ENCODE measurements around the gene METTL14.

Gene METTL14

DNA sequence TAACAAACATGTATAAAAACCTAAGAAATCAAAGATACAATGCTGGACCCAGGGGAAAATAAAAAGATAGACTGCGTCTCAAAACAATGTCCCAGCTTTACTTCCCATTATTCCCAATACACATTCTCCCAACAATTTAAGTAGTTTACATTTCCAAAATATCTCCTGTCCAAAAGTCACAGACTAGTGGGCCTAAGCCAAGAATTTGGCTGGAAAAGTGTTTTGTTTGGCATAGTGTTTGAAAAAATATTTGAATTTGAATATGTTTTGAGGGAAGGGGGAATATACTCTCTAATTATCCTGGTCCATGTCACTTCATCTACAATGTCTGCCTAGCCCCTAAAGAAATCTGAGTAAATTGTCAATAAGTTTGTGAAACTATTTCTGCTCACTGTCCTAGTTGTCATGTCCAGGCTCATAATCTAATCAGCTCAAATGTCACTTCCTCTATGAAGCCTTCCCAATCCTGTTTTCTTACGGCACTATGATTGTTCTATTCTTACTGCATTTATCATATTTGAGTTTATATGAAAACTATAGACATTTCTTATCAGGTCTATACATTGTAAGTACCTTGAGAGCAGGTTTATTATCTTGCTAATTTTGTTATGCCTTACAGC is 76.3 kb downstream of the METTL14 start:
- H3K4me3 ChIP-seq (ENCODE audit: low read length), result no peak overlapping the region
- peaks cover 24% of the 10 kb centered on the region for H4K20me1 ChIP-seq (ENCODE audit: insufficient read depth, low read length)
- 0 out of 2 replicates have a peak overlapping the region, but pooled peaks have one; percentile 57 for H3K4me2 ChIP-seq (ENCODE audit: low read length)
- no peaks in the 10 kb centered on the region for H3K9me3 ChIP-seq (ENCODE audit: insufficient read depth, low read length)
- no peak overlapping the region for H3K9ac ChIP-seq (ENCODE audit: low read length)
- no peak for TF ChIP-seq EZH2phosphoT487 (IDR thresholded peaks at IDR 0.05; ENCODE audit: low read depth)
- TF ChIP-seq, protein P1, sequence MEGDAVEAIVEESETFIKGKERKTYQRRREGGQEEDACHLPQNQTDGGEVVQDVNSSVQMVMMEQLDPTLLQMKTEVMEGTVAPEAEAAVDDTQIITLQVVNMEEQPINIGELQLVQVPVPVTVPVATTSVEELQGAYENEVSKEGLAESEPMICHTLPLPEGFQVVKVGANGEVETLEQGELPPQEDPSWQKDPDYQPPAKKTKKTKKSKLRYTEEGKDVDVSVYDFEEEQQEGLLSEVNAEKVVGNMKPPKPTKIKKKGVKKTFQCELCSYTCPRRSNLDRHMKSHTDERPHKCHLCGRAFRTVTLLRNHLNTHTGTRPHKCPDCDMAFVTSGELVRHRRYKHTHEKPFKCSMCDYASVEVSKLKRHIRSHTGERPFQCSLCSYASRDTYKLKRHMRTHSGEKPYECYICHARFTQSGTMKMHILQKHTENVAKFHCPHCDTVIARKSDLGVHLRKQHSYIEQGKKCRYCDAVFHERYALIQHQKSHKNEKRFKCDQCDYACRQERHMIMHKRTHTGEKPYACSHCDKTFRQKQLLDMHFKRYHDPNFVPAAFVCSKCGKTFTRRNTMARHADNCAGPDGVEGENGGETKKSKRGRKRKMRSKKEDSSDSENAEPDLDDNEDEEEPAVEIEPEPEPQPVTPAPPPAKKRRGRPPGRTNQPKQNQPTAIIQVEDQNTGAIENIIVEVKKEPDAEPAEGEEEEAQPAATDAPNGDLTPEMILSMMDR (IDR thresholded peaks at IDR 0.05; ENCODE audit: low read depth, low read length), result no peak
- H2AFZ ChIP-seq (ENCODE audit: low read depth, low read length), result no peak overlapping the region
- H3K27me3 ChIP-seq (ENCODE audit: low read depth, low read length), result no peaks in the 10 kb centered on the region
- peaks cover 26% of the 10 kb centered on the region for H3K4me1 ChIP-seq (ENCODE audit: low read length)
- 0 out of 2 replicates have a peak, but pooled peaks cover 3% of the 10 kb centered on the region for H3K79me2 ChIP-seq (ENCODE audit: low read length)
- H3K27ac ChIP-seq (ENCODE audit: low read length), result no peak overlapping the region
- peaks cover 38% of the 10 kb centered on the region for H3K36me3 ChIP-seq (replicated peaks; ENCODE audit: low read depth, low read length)

DNA sequence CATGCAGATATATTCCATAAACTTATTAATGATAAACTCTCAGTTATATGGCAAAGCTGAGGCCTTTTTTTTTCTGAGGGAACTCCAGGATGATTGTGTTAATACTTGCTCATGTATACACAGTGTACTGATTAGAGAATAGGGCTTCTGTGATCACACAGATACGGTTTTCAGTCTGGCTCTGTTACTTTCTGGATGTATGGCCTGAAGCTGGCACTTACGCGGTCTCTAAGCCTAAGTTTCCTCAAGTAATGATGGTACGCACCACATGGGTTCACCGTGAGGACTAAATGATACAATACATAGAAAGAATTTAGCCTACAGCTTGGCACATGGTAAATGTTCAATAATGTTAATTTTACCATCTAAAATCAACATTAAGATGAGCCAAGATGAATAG is 77.0 kb downstream of the METTL14 start:
- H3K36me3 ChIP-seq (replicated peaks; ENCODE audit: low read depth, low read length), result peaks cover 40% of the 10 kb centered on the region
- H3K4me2 ChIP-seq (ENCODE audit: low read length), result no peak overlapping the region
- no peak overlapping the region for H3K4me3 ChIP-seq (ENCODE audit: low read length)
- H3K9ac ChIP-seq (ENCODE audit: low read length), result no peak overlapping the region
- TF ChIP-seq, protein P1 (IDR thresholded peaks at IDR 0.05; ENCODE audit: low read depth, low read length), result no peak
- TF ChIP-seq EZH2phosphoT487 (IDR thresholded peaks at IDR 0.05; ENCODE audit: low read depth), result no peak
- H2AFZ ChIP-seq (ENCODE audit: low read depth, low read length), result no peak overlapping the region
- H3K4me1 ChIP-seq (ENCODE audit: low read length), result peaks cover 26% of the 10 kb centered on the region
- no peaks in the 10 kb centered on the region for H3K27me3 ChIP-seq (ENCODE audit: low read depth, low read length)
- H4K20me1 ChIP-seq (ENCODE audit: insufficient read depth, low read length), result peaks cover 24% of the 10 kb centered on the region
- no peaks in the 10 kb centered on the region for H3K9me3 ChIP-seq (ENCODE audit: insufficient read depth, low read length)
- 0 out of 2 replicates have a peak, but pooled peaks cover 3% of the 10 kb centered on the region for H3K79me2 ChIP-seq (ENCODE audit: low read length)
- H3K27ac ChIP-seq (ENCODE audit: low read length), result no peak overlapping the region

DNA sequence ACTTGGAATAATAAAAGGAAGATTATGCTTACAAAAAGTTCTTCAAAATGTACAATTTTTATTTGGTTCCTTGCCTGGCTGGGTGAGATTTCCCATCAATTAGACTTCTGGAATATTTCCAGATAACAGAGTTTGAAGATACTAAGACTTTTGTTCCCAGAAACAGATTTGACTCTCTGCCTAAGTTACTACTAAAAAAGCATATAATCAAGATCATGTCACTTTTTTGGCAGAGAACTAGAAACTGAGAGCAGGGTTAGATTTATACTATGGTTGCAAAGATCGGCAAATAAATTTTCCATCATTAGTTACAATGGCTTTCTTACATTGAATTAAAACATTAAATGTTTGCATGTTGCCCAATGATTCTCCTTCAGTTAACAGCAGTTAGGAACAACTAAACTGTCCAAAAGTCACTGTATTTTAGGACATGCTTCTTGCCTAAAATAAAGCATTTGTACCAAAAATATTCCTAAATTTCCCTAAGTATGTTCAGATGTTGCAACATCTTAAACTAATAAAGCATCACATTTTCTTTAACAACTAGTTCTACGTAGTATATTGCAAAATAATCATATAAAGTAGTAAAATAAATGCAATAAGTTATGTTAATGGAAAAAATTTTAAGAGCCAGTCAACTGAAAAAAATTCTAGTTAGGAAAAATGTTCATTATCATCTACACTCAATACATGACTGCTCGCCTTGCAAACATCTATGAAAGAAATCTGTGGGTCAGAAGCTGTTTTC is 77.7 kb downstream of the METTL14 start:
- Histone ChIP-seq H3K36me3 (replicated peaks; ENCODE audit: low read depth, low read length) (peaks cover 38% of the 10 kb centered on the region), H3K27me3 (ENCODE audit: low read depth, low read length) (no peaks in the 10 kb centered on the region), H3K27ac (ENCODE audit: low read length) (no peak overlapping the region), H3K79me2 (ENCODE audit: low read length) (0 out of 2 replicates have a peak, but pooled peaks cover 3% of the 10 kb centered on the region), H3K9ac (ENCODE audit: low read length) (no peak overlapping the region), H3K4me1 (ENCODE audit: low read length) (peaks cover 26% of the 10 kb centered on the region), H4K20me1 (ENCODE audit: insufficient read depth, low read length) (peaks cover 24% of the 10 kb centered on the region), H2AFZ (ENCODE audit: low read depth, low read length) (no peak overlapping the region), H3K4me3 (ENCODE audit: low read length) (no peak overlapping the region), H3K9me3 (ENCODE audit: insufficient read depth, low read length) (no peaks in the 10 kb centered on the region), H3K4me2 (ENCODE audit: low read length) (no peak overlapping the region)
- TF ChIP-seq, protein P1 (IDR thresholded peaks at IDR 0.05; ENCODE audit: low read depth, low read length), result no peak
- no peak for TF ChIP-seq EZH2phosphoT487 (IDR thresholded peaks at IDR 0.05; ENCODE audit: low read depth)
